ENCODE measurements around the gene INF2.

DNA sequence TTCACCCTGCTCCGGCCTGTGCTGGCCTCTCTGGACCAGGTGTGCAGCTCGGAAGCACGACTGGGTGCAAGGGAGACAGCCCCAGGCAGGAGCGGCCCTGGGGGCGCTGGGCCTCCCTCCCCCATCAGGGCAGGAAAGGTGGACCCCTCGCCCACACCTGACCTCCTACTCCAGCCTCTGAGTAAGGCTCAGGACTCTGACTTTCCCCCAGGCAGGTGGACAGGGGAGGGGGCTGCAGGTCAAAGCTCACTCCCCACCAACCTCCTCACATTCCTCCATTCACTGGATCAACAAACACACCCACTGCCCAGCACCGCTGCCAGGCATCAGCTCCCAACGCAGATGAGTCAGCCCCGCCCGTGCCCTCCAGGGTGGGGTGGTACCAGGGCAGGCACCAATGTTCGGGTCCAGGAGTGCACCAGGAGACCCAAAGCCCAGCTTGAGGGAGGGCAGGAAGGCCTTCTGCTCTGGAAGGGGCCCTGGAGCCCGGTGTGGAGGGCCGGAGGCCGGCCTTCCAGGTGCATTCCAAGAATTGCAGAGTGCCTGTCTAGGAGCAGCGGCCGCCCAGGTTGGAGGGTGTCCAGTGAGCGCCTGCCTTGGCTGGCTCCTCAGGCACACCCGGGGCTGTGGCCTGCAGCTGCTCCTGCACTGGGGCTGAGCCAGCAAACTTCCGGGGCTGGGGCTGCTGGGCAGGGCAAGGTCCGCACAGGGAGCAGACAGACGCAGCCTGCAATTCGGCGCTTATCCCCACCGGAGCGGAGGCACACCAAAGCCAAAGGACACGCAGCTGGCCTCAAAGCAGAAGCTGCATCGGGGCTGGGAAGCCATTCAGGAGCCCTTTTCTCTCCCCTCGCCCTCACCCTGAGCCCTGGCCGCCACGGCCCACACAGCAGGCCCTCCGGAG is 1.6 kb upstream of the INF2 start:
- TF ChIP-seq EP300 (IDR thresholded peaks at IDR 0.05; ENCODE audit: low read depth) (no peak), POLR2AphosphoS5 (IDR thresholded peaks at IDR 0.05) (peak; percentile 77 to 95 (median 93)), POLR2A (IDR thresholded peaks at IDR 0.05) (peak; percentile 96)
- TF ChIP-seq, protein P1, sequence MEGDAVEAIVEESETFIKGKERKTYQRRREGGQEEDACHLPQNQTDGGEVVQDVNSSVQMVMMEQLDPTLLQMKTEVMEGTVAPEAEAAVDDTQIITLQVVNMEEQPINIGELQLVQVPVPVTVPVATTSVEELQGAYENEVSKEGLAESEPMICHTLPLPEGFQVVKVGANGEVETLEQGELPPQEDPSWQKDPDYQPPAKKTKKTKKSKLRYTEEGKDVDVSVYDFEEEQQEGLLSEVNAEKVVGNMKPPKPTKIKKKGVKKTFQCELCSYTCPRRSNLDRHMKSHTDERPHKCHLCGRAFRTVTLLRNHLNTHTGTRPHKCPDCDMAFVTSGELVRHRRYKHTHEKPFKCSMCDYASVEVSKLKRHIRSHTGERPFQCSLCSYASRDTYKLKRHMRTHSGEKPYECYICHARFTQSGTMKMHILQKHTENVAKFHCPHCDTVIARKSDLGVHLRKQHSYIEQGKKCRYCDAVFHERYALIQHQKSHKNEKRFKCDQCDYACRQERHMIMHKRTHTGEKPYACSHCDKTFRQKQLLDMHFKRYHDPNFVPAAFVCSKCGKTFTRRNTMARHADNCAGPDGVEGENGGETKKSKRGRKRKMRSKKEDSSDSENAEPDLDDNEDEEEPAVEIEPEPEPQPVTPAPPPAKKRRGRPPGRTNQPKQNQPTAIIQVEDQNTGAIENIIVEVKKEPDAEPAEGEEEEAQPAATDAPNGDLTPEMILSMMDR (IDR thresholded peaks at IDR 0.05) = no peak

Measured in transverse colon (tissue), 4 donors.